ENCODE results near the gene NFIA.
A peak's percentile ranks its signal among the peaks of the same experiment; 100 is the strongest.

The NFIA gene

DNA sequence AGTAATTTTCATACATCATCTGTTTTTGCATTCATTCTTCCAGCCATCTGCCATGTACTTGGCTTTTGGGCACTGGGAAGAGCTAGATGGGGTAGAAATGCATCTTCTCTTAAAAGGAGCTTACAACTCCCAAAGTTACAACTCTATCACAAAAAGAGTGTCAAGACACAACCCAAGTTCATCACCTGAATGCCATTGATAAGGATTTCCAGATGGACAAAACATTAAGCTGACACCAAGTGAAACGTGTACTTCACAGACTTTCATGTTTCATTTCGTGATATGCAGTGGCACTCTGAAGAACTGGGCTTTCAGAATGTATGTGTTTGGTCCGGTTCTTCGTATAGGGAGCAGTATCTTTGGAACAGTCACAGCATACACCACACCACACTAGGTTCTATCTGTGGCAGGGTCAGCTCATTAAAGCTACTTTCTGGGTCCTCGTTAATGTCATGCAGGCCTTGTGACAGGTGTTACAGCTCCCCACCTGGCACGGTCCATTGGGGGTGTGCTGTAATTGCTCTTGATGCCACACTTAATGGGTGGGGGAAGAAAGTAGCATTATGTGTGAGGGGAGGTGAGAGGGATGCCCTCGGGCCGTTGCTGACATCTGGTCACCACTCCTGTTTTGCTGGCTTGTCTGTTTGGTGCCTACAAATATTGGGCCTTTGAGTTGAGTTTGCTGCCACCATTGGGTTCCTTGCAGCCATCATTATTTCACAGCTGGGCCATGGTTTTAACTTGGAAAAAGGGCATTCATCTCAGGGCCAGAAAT, 164.9 kb downstream of the NFIA start:
- DNase-seq (ENCODE audit: low read depth), result no peak

DNA sequence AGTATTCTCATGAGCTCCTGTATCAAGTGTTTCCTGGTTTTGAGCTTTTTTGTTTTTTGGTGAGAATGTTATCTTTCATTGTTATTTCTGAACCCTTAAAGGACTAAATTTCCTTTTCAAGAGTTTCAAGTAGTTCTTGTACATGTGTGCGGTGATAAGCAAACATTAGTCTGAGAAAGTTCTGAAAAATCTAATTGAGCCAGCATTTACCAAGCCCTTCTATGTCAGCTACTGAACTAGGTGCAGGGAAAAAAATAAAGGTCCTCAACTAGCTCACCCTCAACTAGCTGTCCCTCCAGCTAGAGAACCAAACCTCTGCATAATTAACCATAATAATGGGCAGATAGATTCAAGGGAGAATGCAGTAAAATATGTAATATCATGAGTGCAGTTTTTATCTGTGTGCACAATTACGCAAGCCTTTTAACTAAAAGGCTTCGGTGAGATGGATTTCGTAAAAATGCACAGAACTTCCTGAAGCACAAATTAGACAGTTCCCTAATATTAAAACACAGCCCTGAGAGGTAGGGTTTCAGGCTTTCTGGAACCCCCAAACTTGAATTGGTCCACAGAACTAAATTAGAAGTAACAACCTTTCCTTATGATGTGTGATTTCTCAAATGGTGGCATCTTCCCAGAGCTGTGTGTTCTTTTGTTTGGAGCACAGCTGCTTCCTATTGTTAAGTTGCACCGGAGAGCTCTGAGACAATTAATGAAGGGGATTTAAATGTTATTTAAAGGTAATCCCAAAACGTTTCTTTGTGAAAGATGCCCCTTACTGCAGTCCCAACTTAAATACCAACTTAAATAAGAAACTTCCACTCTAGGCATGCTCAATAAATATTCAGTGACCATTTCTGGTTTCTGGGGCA, 165.8 kb downstream of the NFIA start:
- no peak for DNase-seq (ENCODE audit: low read depth)

DNA sequence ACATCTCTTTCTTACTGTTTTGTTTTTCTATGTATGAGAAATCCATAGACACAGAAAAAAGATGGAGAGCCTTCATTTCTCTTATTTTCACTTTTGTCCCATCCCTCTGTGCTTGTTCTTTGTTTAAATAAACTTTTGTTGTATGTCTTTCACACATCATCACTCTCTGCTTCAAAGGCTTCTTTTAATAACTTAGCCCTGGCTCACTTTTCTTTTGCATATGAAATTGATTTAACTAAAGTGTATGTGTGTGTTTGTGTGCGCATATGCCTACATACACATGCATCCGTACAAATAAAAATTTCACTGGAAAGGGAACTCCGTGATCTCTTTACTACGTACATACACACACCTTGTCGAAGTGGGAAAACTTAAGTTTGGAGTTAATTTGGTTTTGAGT, 168.6 kb downstream of the NFIA start:
- no peak for DNase-seq (ENCODE audit: low read depth)

DNA sequence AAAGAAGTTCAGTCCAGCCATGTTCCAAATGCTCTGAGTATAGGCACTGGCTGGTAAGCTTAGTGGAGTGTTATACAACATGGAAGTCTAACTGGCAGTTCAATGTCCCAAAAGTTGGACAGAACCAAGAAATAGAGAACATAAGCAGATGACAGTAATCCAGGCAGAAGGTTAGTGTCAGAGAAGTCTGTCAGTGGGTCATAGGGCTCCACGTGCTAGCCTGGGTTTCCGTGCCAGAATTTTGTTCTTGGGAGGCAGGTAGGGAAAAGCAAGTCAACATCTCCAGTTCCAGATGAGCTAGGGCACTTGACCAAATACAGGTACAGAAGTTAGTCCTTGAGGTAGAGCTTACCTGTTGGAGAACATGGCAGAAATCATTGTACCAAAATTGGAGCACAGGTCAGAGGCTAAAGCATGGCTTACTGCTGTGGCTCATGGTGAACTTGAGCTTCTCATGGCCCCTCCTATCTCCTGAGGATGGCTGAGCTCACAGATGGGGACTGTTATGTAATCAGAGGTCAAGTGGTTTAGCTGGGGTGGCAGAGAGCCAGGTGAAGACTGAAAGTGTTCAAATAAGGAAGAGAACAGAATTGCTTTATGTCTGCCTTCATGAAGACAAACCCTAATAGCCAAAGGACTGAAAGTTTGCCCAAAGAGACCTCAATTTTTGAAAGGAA, 170.8 kb downstream of the NFIA start:
- no peak for DNase-seq (ENCODE audit: low read depth)

DNA sequence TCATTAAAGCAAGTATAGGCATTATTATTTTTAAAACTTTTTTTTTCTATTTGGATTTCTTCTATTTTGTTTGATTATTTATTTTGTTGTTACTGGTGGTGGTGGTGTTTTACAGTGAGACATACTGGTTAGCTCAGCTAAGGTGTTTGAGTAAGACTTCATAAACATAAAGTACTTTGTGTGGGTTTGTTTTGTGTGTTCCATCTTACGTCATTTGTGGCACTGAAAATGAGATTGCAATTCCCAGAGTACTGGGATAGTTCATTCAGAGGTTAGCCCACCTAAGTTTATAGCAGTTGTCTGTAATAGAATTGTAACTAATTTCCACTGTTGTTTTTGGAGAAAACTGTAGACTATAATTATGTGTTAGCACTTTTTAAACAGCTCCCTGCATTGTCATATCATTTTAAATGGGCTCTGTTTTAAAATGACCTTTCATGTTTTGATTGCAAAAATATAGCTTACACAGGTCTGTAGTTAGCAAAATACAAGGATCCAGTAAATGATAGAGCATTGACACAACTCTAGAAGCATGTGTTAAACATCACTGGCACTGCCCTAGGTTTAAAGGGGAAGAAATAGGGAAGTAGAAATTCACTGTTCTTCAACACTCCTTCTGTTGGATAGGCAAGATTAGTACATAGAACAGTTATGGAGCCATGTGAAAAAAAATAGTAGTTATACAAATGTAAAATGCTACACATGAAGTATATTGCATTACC, 171.7 kb downstream of the NFIA start:
- no peak for DNase-seq (ENCODE audit: low read depth)

DNA sequence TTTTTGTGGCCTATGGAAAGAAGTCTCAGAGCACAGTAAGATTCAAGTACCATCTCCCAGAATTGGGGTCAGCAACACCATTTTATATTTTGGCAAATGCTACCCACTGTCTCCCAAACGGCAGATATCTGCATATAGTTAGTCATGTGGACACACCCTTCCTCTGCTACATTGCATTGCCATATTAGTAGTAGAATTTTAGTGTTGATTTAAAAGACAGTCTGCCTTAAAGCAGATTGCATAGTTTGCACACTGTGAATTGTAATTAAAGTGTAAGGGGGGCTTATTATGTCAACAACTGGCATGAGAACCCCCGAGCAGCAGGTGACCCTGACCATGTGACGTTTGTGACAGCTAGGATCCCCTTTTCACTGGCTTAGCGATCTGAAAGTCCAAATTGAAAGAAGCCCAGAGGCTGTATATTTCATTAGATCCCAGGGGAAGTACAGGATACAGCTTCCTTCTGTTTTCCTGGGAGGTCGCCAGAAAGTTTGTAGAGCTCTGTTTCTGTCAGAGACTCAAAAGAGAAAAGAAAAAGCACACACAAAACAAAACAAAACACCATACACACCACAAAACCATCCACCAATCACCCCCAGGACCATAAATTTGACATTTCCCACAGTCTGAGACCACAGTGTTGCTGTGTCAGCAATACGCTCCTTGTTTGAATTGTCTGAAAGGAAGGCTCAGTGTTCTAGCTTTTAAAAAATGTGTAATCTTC, 172.4 kb downstream of the NFIA start:
- no peak for DNase-seq (ENCODE audit: low read depth)

DNA sequence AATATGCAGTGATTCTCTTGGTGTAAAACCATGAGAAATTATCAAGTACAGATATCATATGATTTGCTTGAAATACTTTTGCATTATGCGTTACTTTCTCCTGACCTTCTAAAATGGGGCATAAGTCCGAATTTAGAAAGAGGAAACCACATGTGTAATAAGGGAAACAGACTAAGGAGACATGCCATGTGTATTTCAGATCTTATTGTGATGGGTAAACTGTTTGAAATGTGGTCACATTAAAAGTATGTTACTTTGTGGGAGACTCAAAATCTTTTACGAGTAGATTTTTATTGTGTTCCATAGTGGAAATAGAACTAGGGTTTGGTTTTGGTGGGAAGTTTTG, 173.0 kb downstream of the NFIA start:
- DNase-seq (ENCODE audit: low read depth), result no peak

GRCh38 chr1:61259379-61260148, 177.2 kb downstream of the NFIA start:
- DNase-seq (ENCODE audit: low read depth), result no peak

DNA sequence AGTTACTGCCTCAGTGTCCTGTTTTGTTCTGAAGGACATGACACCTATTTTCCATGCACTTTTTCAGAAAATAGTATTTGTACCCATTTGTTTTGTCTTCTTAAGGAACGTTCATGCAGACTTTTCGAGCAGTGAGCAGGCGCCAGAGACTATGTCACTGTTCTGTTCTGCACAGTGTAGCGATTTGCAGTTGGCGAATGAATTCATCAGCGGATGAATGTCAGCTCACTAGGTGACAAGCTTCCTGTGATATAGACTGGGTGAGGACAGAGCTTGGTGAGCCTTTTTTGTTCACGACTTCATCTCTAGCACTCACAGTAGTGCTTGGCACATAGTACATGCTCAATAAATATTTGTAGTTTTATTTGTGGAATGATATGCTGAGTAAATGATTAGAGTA, 177.8 kb downstream of the NFIA start:
- DNase-seq (ENCODE audit: low read depth), result no peak

DNA sequence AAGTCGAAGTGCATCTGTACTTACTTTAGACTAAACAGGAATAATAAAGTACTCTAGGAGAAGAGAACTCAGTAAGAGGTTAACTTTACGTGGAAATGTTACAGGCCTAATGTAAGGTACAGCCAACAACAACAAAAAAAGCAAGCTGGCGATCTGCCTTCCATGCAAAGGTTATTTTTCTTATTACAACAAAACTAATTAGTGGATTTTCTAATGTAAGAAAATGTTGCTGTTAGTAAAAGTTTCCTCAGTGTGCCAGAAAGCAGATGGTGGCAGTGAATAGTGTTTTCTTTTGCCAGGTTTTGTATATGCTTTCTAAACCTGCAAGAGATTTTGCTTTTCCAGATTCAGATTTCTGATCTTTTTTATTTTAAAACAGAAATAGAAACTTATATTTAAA, 179.2 kb downstream of the NFIA start:
- no peak for DNase-seq (ENCODE audit: low read depth)

DNA sequence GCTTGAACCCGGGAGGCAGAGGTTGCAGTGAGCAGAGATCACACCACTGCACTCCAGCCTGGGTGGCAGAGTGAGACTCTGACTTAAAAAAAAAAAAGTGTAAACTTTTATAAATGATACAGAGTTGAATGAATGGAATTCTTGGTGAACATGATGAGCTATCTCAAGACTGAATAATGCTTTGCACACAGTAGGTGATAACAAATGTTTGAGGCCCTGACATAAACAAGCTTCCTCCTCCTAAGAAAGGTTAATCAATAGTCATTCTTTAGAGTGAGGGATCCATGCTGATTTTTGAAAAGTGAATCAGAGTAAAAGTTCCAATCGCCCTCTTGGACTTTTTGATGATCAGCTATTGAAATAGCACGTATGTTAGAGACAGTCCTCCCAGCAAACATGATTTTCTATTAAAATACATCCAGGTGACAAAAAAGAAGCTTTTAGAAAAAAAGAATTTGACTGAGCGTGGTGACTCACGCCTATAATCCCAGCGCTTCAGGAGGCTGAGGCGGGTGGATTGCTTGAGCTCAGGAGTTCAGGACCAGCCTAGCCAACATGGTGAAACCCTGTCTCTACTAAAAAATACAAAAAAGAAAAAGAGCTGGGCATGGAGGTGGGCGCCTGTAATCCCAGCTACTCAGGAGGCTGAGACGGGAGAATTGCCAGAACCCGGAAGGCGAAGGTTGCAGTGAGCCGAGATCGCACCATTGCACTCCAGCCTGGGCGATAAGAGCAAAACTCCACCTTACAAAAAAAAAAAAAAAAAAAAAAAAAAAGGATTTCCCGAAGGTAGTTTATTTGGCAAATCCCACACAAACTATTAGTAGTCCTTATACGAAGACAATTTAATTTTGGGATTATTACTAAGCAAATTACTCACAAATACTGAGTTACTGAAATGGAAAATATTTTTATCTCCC, 181.8 kb downstream of the NFIA start:
- DNase-seq (ENCODE audit: low read depth), result no peak

- DNase-seq (ENCODE audit: low read depth), result no peak
Measured at GRCh38 chr1:61264825-61265242, 182.5 kb downstream of the NFIA start.

DNA sequence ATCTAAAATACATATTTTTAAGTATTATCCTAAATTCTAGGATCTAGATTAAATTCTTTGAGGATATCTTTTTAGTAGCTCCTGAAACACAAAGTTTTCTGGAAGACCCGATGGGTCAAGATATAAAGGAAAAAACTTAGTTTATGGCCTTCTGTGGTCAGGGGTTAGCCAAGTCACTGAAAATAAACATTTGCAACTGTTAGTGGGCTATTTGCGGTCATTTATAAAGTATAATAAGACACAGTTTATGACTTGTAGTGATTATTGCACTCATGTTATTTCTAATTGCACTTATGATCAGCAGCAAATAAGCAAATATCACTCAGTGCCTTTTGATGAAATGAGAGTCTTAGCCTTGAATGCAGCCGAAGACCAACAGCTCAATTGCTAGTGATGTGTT, 183.3 kb downstream of the NFIA start:
- DNase-seq (ENCODE audit: low read depth), result no peak

DNA sequence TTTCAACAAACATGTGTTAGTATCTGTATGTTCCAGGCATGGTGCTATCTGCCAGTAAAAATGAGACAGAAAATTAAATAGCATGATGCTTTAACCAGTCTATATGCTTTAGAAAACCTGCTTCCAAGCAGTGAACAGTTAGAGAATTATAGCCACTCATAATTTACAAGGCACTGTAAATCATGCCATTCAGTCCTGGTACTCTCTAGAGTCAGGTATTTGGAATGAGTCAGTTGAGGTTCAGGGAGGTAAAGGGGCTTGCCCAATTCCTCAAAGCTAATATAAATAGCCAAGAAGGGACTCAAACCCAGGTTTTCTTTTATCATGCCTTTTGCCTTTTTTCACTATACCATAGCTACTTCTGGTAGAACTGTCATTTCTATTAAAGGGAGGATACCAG, 184.4 kb downstream of the NFIA start:
- DNase-seq (ENCODE audit: low read depth), result no peak

DNA sequence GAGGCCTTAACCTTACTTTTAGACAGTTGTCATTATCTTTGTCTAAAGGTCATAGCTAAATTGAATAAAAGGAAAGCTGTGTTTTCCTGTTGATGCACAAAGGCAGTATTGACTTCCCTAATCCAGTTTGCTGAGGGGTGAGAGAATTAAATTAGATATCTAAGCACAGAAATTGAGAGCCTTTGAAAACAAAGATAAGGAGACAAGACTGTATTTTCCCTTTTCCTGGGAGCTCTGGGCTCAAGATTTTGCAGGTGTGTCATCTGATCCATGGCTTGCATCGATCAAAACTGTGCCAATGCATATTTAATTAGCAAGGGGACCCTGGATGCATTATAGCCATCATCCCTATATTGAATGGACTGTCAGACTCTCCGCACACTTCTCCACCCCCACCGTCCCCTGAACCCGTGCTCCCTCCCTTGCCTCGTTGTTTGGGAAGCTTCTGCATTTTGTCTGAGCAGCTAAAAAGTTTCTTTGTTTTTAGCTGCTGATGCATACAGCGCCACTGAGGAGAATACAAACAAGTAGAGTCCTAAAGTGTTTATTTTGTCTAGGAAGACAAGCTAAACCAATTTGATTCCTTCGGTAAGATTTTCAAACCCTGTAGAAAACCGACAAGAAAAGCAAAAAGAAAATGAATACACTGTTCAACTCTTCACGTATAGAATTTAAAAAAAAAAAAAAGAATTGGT, 186.3 kb downstream of the NFIA start:
- no peak for DNase-seq (ENCODE audit: low read depth)

DNA sequence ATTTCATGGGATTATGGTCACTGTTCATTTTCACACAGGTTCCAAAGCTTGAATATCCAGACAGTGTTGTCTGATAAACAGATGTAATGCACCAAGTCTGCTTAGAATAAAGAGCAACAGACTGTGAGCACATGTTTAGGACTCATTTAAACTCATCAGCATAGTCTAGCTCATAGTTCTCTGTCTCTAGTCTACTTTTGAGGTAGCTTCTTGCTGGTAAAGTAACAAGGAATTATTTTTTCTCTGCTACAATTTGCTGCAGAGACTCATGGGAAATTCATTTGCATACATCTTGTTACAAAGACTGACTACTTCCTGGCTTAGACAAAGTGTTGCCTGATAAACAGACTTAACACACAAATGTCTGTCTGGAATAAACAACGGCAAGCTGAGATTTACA, 187.2 kb downstream of the NFIA start:
- no peak for DNase-seq (ENCODE audit: low read depth)

DNA sequence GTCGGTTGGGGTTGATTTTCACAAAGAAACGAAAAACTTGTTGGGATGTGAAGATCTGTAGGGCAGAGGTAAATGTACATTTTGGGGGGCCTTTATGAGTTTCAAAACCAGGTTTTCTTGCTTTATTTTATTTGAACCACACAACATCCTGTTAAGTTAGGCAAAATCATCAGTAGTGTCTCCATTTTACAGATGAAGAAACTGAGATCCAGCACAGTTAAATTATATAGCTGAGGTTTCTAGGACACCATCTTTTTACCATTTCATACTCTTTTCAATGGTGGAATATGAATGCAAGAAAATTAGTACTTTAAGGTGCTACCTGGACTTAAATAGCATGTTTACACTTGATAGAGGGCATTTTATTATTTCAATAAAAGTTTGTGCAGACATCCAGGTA, 187.7 kb downstream of the NFIA start:
- DNase-seq (ENCODE audit: low read depth), result no peak

DNA sequence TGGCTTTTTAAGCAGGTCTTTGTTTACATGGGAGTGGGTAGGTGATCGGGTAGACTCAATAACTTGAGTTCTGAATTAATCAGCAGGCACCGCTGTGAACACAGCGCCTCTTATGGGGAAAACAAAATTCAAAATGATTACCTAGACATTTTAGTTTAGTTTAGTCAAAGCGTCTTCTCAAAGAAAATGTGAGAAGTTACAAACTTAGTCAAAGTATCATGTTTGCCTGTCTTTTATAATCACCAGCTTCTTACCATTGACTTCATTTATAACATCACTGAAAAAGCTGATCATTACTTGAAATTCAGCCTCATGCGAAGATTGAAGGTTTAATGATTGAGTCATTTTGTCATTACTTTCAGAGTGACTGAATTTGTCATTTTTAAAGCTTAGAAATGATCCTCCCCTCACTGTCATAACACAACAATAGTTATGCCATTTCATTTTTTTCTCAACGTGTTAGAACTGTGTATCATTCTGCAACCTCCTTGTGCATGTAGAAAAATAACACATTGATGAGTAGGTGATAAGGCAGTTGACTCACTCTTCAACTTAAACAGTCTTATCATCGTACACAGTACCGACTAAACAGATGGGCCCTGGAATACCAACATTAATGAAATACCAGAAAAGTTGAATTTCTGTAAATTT, 188.5 kb downstream of the NFIA start:
- peak; percentile 49 for DNase-seq (ENCODE audit: low read depth)

- no peak for DNase-seq (ENCODE audit: low read depth)
Measured at GRCh38 chr1:61271412-61271789, 189.0 kb downstream of the NFIA start.
